Thoracic aorta (tissue), 2 donors: ENCODE measurements around the gene ZPBP2. TPM values are rescaled to one million over a fixed set of nuclear protein-coding genes. Genes with fewer than 3 reads are reported as not detected.
"Not testable (repeated sequence)": the region's sequence is repeated elsewhere in the genome, so short reads cannot be mapped to it uniquely, and the experiment has no call there.

Experiments
- ATAC-seq: fragments of 150-250 bp; one replicate; pipeline ENCODE4 v1.8.0; 2017; ENCODE audit warnings: low read depth; ENCODE audit not compliant: insufficient number of reproducible peaks, low FRiP score
- DNase-seq: peaks from one replicate; pipeline ENCODE4 v3.0.0-alpha.2; 2020; ENCODE audit warnings: low spot score
- H3K27ac ChIP-seq, 2 donors: fragments of 200-600 bp; sonication (generic); 1 replicate in 1 of 2; 2 replicates in 1 of 2; pipeline ENCODE4 v1.5.1; 2016; ENCODE audit warnings: mild to moderate bottlenecking in 2 of 2, moderate library complexity in 2 of 2
- H3K27me3 ChIP-seq: fragments of 200-600 bp; sonication (generic); replicated peaks from 2 replicates; pipeline ENCODE4 v1.6.0; 2016; ENCODE audit warnings: mild to moderate bottlenecking; ENCODE audit not compliant: insufficient read depth
- H3K36me3 ChIP-seq: fragments of 200-600 bp; sonication (generic); one replicate; pipeline ENCODE4 v1.5.1; 2016
- H3K4me1 ChIP-seq, 2 donors: fragments of 200-600 bp; sonication (generic); 1 replicate in 1 of 2; 2 replicates in 1 of 2; pipeline versions ENCODE4 v1.5.1 to v1.6.0; 2016; ENCODE audit warnings: low read depth in 2 of 2, mild to moderate bottlenecking in 1 of 2; ENCODE audit not compliant: control insufficient read depth in 1 of 2
- H3K4me3 ChIP-seq: fragments of 200-600 bp; sonication (generic); 2 replicates; pipeline ENCODE4 v1.5.1; 2016; ENCODE audit warnings: mild to moderate bottlenecking
- H3K9me3 ChIP-seq: fragments of 200-600 bp; sonication (generic); 2 replicates; pipeline ENCODE4 v1.5.1; 2016
- total RNA-seq, 2 donors: library from RNA; depleted of rRNA; stranded (reverse); fragments of >200 nt; gene quantifications; one replicate each; pipeline versions ENCODE4 v1.1.0 to v1.2.3, GENCODE V29; 2016
- TF ChIP-seq, protein P1 (sequence below): fragments of 200-600 bp; sonication (generic); IDR thresholded peaks from one replicate; pipeline ENCODE4 v1.5.1; 2019; ENCODE audit warnings: antibody characterized with exemption

ZPBP2 gene
- total RNA-seq, 2 donors from 2014 or later = not detected

DNA sequence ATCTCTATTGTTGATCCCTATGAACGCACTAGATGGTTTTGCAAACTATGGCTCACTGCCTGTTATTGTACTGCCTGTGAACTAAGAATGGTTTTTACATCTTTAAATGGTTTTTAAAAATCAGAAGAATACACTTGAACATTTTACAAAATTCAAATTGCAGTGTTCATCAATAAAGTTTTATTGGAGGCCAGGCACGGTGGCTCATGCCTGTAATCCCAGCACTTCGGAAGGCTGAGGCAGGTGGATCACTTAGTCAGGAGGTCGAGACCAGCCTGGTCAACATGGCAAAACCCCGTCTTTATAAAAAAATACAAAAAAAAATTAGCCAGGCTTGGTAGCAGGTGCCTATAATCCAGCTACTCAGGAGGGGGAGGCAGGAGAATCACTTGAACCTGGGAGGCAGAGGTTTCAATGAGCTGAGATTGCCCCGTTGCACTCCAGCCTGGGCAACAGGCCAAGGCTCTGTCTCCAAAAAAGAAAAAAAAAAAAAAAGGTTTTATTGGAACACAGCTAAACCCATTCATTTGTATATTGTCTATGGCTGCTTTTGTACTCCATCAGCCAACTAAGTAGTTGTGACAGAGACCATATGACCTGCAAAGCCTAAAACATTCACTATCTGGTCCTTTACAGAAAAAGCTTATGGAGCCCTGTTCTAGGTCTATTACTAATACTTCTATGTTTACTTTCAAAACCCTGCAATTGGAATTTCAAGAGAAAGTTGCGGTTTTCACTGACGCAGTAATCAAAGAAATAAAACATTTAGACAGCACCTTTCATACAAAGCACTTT lies 22.8 kb upstream of the ZPBP2 start:
- ATAC-seq (no peak), DNase-seq (no peak)
- TF ChIP-seq, protein P1, sequence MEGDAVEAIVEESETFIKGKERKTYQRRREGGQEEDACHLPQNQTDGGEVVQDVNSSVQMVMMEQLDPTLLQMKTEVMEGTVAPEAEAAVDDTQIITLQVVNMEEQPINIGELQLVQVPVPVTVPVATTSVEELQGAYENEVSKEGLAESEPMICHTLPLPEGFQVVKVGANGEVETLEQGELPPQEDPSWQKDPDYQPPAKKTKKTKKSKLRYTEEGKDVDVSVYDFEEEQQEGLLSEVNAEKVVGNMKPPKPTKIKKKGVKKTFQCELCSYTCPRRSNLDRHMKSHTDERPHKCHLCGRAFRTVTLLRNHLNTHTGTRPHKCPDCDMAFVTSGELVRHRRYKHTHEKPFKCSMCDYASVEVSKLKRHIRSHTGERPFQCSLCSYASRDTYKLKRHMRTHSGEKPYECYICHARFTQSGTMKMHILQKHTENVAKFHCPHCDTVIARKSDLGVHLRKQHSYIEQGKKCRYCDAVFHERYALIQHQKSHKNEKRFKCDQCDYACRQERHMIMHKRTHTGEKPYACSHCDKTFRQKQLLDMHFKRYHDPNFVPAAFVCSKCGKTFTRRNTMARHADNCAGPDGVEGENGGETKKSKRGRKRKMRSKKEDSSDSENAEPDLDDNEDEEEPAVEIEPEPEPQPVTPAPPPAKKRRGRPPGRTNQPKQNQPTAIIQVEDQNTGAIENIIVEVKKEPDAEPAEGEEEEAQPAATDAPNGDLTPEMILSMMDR = no peak
- H3K4me3 ChIP-seq = no peak overlapping the region
- no peaks in the 10 kb centered on the region for H3K4me1 ChIP-seq
- no peak overlapping the region for H3K27ac ChIP-seq
- H3K36me3 ChIP-seq = no peaks in the 10 kb centered on the region
- H3K9me3 ChIP-seq = no peaks in the 10 kb centered on the region
- no peaks in the 10 kb centered on the region for H3K27me3 ChIP-seq

- no peak overlapping the region for H3K4me3 ChIP-seq
- ATAC-seq = no peak
- H3K4me1 ChIP-seq = no peaks in the 10 kb centered on the region
- no peaks in the 10 kb centered on the region for H3K27me3 ChIP-seq
- no peak overlapping the region for H3K27ac ChIP-seq
- H3K36me3 ChIP-seq = no peaks in the 10 kb centered on the region
- H3K9me3 ChIP-seq = no peaks in the 10 kb centered on the region
- no peak for DNase-seq
- TF ChIP-seq, protein P1 = no peak
These were observed 21.8 kb upstream of the ZPBP2 start for GRCh38 chr17:39846205-39846604.

DNA sequence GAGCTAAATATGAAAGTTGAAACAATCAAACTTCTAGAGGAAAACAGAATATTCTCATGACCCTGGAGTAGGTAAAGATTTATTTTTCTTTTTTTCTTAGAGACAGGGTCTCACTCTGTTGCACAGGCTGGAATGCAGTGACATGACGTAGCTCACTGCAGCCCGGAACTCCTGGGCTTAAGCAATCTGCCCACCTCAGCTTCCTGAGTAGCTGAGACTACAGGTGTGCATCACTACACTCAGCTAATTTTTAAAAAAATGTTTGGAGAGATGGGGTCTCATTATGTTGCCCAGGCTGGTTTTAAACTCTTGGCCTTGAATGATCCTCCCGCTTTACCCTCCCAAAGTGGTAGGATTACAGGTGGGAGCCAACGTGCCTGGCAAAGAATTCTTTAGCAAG lies 19.4 kb upstream of the ZPBP2 start:
- no peaks in the 10 kb centered on the region for H3K36me3 ChIP-seq
- TF ChIP-seq, protein P1 = no peak
- no peaks in the 10 kb centered on the region for H3K4me1 ChIP-seq
- no peak overlapping the region for H3K27ac ChIP-seq
- no peak overlapping the region for H3K4me3 ChIP-seq
- DNase-seq (no peak), ATAC-seq (no peak)
- H3K9me3 ChIP-seq = no peaks in the 10 kb centered on the region
- no peaks in the 10 kb centered on the region for H3K27me3 ChIP-seq

GRCh38 chr17:39850186-39850585 lies 17.8 kb upstream of the ZPBP2 start:
- not testable (repeated sequence) for ATAC-seq, H3K27ac ChIP-seq, H3K27me3 ChIP-seq, H3K36me3 ChIP-seq, H3K4me3 ChIP-seq, DNase-seq, H3K9me3 ChIP-seq, H3K4me1 ChIP-seq

- Histone ChIP-seq H3K27me3 (no peaks in the 10 kb centered on the region), H3K4me3 (no peak overlapping the region), H3K9me3 (no peaks in the 10 kb centered on the region), H3K27ac (no peak overlapping the region), H3K4me1 (no peaks in the 10 kb centered on the region), H3K36me3 (no peaks in the 10 kb centered on the region)
- no peak for DNase-seq
- TF ChIP-seq, protein P1 = no peak
- no peak for ATAC-seq
These were observed 15.8 kb upstream of the ZPBP2 start for GRCh38 chr17:39852239-39852638.

DNA sequence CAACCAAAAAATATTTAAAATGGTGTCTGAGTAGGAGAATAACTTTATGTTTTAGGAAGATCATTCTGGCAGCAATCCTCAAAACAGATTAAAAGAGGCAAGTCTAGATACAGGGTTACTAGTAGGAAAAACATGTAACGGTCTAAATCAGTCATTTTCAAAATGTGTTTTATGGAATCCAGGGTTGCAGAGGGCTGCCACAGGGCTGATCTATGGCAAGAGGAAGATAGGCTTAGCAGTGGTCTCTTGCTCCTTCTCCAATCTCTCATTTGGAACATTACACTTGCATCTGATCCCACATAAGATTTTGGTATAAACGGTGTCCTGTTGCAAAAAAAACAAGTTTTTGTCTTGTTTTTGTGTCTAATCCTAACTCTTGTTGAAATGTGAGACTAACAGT lies 13.1 kb upstream of the ZPBP2 start:
- Histone ChIP-seq H3K27ac (no peak overlapping the region), H3K4me3 (no peak overlapping the region), H3K27me3 (no peaks in the 10 kb centered on the region), H3K9me3 (no peaks in the 10 kb centered on the region), H3K36me3 (no peaks in the 10 kb centered on the region), H3K4me1 (no peaks in the 10 kb centered on the region)
- TF ChIP-seq, protein P1 = no peak
- ATAC-seq (no peak), DNase-seq (no peak)

GRCh38 chr17:39855911-39856649 lies 11.9 kb upstream of the ZPBP2 start:
- H3K27me3 ChIP-seq, H3K4me1 ChIP-seq, H3K9me3 ChIP-seq, H3K36me3 ChIP-seq, DNase-seq, H3K27ac ChIP-seq, H3K4me3 ChIP-seq, ATAC-seq: not testable (repeated sequence)
